Measurements from ENCODE around the gene CTXN1.

DNA sequence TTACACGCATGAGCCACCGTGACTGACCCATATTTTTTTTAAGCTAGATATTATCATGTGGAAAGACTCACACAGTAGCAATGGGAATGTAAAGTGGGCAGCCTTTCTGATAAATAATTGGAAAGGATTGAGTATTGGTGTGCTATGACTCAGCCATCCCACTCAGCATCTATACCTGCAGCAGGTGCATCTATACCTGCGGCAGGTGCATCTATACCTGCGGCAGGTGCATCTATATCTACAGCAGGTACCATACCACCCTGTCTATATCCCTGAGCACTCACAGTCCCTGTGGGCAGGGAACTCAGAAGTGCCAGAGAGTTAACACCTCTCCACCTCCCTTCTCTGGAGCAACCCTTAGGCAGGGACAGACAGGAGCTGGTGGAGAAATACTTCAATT lies 42.8 kb downstream of the CTXN1 start:
- TF ChIP-seq, protein P1, sequence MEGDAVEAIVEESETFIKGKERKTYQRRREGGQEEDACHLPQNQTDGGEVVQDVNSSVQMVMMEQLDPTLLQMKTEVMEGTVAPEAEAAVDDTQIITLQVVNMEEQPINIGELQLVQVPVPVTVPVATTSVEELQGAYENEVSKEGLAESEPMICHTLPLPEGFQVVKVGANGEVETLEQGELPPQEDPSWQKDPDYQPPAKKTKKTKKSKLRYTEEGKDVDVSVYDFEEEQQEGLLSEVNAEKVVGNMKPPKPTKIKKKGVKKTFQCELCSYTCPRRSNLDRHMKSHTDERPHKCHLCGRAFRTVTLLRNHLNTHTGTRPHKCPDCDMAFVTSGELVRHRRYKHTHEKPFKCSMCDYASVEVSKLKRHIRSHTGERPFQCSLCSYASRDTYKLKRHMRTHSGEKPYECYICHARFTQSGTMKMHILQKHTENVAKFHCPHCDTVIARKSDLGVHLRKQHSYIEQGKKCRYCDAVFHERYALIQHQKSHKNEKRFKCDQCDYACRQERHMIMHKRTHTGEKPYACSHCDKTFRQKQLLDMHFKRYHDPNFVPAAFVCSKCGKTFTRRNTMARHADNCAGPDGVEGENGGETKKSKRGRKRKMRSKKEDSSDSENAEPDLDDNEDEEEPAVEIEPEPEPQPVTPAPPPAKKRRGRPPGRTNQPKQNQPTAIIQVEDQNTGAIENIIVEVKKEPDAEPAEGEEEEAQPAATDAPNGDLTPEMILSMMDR (conservative IDR thresholded peaks at IDR 0.05 in 1 of 2, IDR thresholded peaks at IDR 0.05 in 1 of 2; ENCODE audit: extremely low read depth in 1 of 2, insufficient read depth in 1 of 2, low read depth in 1 of 2, low read length in 2 of 2): no peak
- TF ChIP-seq EZH2 (IDR thresholded peaks at IDR 0.05; ENCODE audit: borderline replicate concordance, low read length): no peak
